Loucy (cell line): Measurements from ENCODE around the gene SPOCK1.

Experiments used
- H2AFZ ChIP-seq: fragments of 200-600 bp; sonication (generic); 2 replicates; pipeline ENCODE4 v1.6.0; 2016; ENCODE audit warnings: antibody characterized with exemption, mild to moderate bottlenecking, low read length, moderate library complexity
- H3F3A ChIP-seq: fragments of 200-600 bp; 2 replicates; pipeline ENCODE4 v1.6.0; 2016; ENCODE audit warnings: antibody characterized with exemption, low read depth, mild to moderate bottlenecking
- H3K27me3 ChIP-seq: fragments of 200-600 bp; sonication (generic); 2 replicates; pipeline ENCODE4 v1.6.1; 2014; ENCODE audit warnings: low read length, mild to moderate bottlenecking; ENCODE audit not compliant: insufficient read depth, poor library complexity, severe bottlenecking
- H3K36me3 ChIP-seq: fragments of 200-600 bp; sonication (generic); 2 replicates; pipeline ENCODE4 v1.6.1; 2016; ENCODE audit warnings: low read length; ENCODE audit not compliant: insufficient read depth
- H3K4me1 ChIP-seq: fragments of 200-600 bp; sonication (generic); 2 replicates; pipeline ENCODE4 v1.5.1; 2014; ENCODE audit warnings: low read length, mild to moderate bottlenecking; ENCODE audit not compliant: insufficient read depth, poor library complexity, severe bottlenecking
- H3K4me2 ChIP-seq: fragments of 200-600 bp; sonication (generic); 2 replicates; pipeline ENCODE4 v1.6.0; 2014; ENCODE audit warnings: antibody characterized with exemption, low read length, low read depth, mild to moderate bottlenecking; ENCODE audit not compliant: poor library complexity, severe bottlenecking
- H3K4me3 ChIP-seq: fragments of 200-600 bp; sonication (generic); 2 replicates; pipeline ENCODE4 v1.5.1; 2014; ENCODE audit warnings: low read length, mild to moderate bottlenecking, mixed read lengths; ENCODE audit not compliant: poor library complexity, severe bottlenecking
- H3K79me2 ChIP-seq: fragments of 200-600 bp; sonication (generic); 2 replicates; pipeline ENCODE4 v1.6.1; 2014; ENCODE audit warnings: low read length; ENCODE audit not compliant: insufficient read depth
- H3K9ac ChIP-seq: fragments of 200-600 bp; sonication (generic); 2 replicates; pipeline ENCODE4 v1.6.0; 2014; ENCODE audit warnings: mild to moderate bottlenecking, low read depth, low read length, moderate library complexity; ENCODE audit not compliant: poor library complexity, severe bottlenecking
- H3K9me2 ChIP-seq: fragments of 200-600 bp; sonication (generic); replicated peaks from 2 replicates; pipeline ENCODE4 v1.6.1; 2016; ENCODE audit warnings: low read depth, low read length, mixed read lengths
- H3K9me3 ChIP-seq: fragments of 200-600 bp; sonication (generic); 2 replicates; pipeline ENCODE4 v1.6.1; 2014; ENCODE audit warnings: mild to moderate bottlenecking, antibody characterized with exemption, low read length, low read depth; ENCODE audit not compliant: insufficient read depth
- H4K20me1 ChIP-seq: fragments of 200-600 bp; sonication (generic); 2 replicates; pipeline ENCODE4 v1.6.0; 2014; ENCODE audit warnings: antibody characterized with exemption, low read length, mild to moderate bottlenecking; ENCODE audit not compliant: insufficient read depth, poor library complexity, severe bottlenecking
- CTCF ChIP-seq: fragments of 200-600 bp; sonication (generic); conservative IDR thresholded peaks from 2 replicates; pipeline ENCODE4 v1.5.1; 2014; ENCODE audit warnings: mild to moderate bottlenecking, antibody characterized with exemption, low read length
- EZH2phosphoT487 ChIP-seq: fragments of 200-600 bp; IDR thresholded peaks from 2 replicates; pipeline ENCODE4 v1.6.1; 2018; ENCODE audit warnings: antibody characterized with exemption, mild to moderate bottlenecking, moderate library complexity, borderline replicate concordance

SPOCK1 gene

DNA sequence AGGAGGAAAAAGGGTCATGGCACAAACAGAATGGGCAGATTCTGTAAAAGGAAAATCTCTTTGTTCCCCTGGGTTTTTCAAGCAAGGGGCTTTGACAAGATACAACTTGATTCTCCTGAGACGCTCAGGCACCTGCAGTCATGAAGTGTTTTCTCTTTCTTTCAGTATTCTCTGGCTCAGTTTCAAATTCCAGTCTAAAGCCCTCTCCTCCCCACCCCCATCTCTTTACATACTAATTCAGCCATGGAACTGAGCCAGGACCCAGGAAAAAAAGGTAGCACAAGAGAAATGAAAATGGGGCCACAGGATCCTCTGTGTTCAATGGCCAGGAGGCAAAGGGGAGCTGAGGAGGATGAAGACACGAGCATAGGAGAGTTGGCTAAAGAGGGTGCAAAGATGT, 408.4 kb downstream of the SPOCK1 start:
- H3K4me2 ChIP-seq, result no peak overlapping the region
- no peaks in the 10 kb centered on the region for H3K4me1 ChIP-seq
- H2AFZ ChIP-seq, result no peak overlapping the region
- H4K20me1 ChIP-seq, result no peaks in the 10 kb centered on the region
- no peaks in the 10 kb centered on the region for H3K27me3 ChIP-seq
- H3K9me2 ChIP-seq, result no peaks in the 10 kb centered on the region
- H3K9me3 ChIP-seq, result no peaks in the 10 kb centered on the region
- no peaks in the 10 kb centered on the region for H3F3A ChIP-seq
- TF ChIP-seq EZH2phosphoT487 (no peak), CTCF (no peak)
- no peak overlapping the region for H3K4me3 ChIP-seq
- no peaks in the 10 kb centered on the region for H3K36me3 ChIP-seq
- H3K9ac ChIP-seq, result no peak overlapping the region
- no peaks in the 10 kb centered on the region for H3K79me2 ChIP-seq

GRCh38 chr5:137090151-137090550, 409.0 kb downstream of the SPOCK1 start:
- H3K4me3 ChIP-seq, result no peak overlapping the region
- no peaks in the 10 kb centered on the region for H3K9me2 ChIP-seq
- H2AFZ ChIP-seq, result no peak overlapping the region
- H3K9ac ChIP-seq, result no peak overlapping the region
- no peaks in the 10 kb centered on the region for H3K79me2 ChIP-seq
- H3K9me3 ChIP-seq, result no peaks in the 10 kb centered on the region
- no peak overlapping the region for H3K4me2 ChIP-seq
- no peaks in the 10 kb centered on the region for H3K27me3 ChIP-seq
- H3K36me3 ChIP-seq, result no peaks in the 10 kb centered on the region
- no peaks in the 10 kb centered on the region for H3F3A ChIP-seq
- no peaks in the 10 kb centered on the region for H3K4me1 ChIP-seq
- TF ChIP-seq CTCF (no peak), EZH2phosphoT487 (no peak)
- no peaks in the 10 kb centered on the region for H4K20me1 ChIP-seq

DNA sequence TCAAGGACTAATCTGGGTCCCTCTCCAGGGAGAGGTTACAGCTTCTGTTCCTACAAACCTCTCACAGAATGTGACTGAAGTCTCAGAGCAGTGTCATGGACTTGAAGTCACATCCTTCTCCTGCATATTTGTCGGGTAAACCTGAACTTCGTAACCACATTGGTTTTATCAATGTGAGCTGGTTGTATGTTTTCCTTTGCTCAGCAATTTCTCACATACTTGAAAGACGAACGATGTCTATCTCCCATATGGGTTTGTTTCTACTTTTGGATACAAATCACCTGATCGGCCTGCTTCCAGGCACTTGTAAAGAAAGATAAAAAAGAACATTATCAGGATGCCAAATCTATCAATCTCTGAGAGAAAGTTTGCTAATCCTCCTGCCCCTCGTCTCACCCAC, 411.0 kb downstream of the SPOCK1 start:
- H3K9ac ChIP-seq, result no peak overlapping the region

More for the DNA sequence above, 411.0 kb downstream of the SPOCK1 start:
- Histone ChIP-seq H3K9me3 (no peaks in the 10 kb centered on the region), H3K4me3 (no peak overlapping the region), H4K20me1 (no peaks in the 10 kb centered on the region), H3F3A (no peaks in the 10 kb centered on the region), H3K4me2 (no peak overlapping the region), H3K36me3 (no peaks in the 10 kb centered on the region), H3K27me3 (no peaks in the 10 kb centered on the region), H3K79me2 (no peaks in the 10 kb centered on the region), H2AFZ (no peak overlapping the region), H3K9me2 (no peaks in the 10 kb centered on the region), H3K4me1 (no peaks in the 10 kb centered on the region)
- TF ChIP-seq EZH2phosphoT487, result no peak
- no peak for TF ChIP-seq CTCF
